Renal pelvis (tissue), 3 donors: Measurements from ENCODE around the gene NCAPG2. TPM values are rescaled to one million over a fixed set of nuclear protein-coding genes. Genes with fewer than 3 reads are reported as not detected.

Source experiments
- polyA plus RNA-seq, 3 donors: library from polyadenylated mRNA; unstranded; fragments of 120-200 nt; gene quantifications; one replicate each; pipeline ENCODE4 v1.2.1, GENCODE V29; 2013; ENCODE audit not compliant: insufficient read length in 3 of 3

NCAPG2 gene
- polyA plus RNA-seq, 3 donors = 24.2 to 26.3 (median 25.5) TPM

Other genes starting within 250 kb of the NCAPG2 start
- gene PTPRN2, start 117.0 kb downstream of the NCAPG2 start, polyA plus RNA-seq = 1 to 10 TPM; 6.6 to 7.5 (median 7.4) TPM
- gene ESYT2, start 124.7 kb upstream of the NCAPG2 start, polyA plus RNA-seq = 10 to 100 TPM; 37.8 to 59.3 (median 52.8) TPM
- gene DYNC2I1, start 151.8 kb upstream of the NCAPG2 start, polyA plus RNA-seq = 10 to 100 TPM; 33.5 to 46.5 (median 46.1) TPM